GM18873 (cell line): ENCODE data around the gene ABHD18.
"Not testable (repeated sequence)": the region's sequence is repeated elsewhere in the genome, so short reads cannot be mapped to it uniquely, and the experiment has no call there.

Experiments
- ATAC-seq: cut with Tn5 transposase; IDR thresholded peaks from one replicate; pipeline ENCODE4 v1.9.1; 2021; ENCODE audit warnings: mild to moderate bottlenecking, moderate library complexity, moderate number of reproducible peaks; ENCODE audit not compliant: unreplicated experiment, low FRiP score

Gene ABHD18

DNA sequence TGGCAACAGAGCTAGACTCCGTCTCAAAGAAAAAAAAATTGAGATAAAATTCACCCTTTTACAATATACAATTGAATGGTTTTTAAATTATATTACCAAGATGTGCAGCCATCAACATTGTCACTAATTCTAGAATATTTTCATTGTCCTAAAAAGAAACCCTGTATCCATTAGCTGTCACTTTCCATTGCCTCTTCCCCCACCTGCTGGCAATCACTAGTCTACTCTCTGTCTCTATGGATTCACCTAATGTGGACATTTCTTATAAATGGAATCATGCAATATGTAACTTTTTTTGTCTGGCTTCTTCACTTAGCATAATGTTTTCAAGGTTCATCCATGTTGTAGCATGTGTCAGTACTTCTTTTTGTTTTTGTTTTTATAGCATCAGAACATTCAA is 20.8 kb downstream of the ABHD18 start:
- ATAC-seq = no peak

DNA sequence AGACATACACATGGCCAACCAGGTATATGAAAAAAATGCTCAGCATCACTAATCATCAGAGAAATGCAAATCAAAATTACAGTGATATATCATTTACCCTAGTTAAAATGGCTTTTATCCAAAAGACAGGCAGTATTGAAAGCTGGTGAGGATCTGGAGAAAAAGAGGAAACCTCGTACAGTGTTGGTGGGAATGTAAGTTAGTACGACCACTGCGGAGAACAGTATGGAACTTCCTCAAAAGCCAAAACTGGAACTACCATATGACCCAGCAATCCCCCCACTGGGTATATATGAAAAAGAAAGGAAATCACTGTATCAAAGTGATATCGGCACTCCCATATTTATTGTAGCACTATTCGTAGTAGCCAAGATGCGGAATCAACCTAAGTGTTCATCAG is 23.4 kb downstream of the ABHD18 start:
- ATAC-seq = no peak

DNA sequence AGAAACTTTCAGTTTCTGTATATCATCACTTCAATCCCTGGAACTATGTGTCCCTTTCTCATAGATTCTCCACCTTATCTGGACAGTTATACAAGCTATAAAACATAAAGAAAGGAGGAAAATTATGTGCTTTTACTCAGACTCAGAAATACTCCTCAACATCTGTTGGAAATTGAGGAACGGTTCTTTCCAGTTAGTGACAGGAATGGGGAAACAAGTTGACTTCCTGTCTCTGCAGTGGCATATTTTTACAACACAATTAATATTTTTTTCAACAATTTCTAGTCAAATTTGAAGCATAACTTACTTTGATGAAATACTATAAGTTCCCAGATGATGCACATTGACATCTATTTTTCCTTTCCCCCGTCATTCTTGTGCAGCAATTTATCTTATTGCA is 27.9 kb downstream of the ABHD18 start:
- ATAC-seq = no peak

- ATAC-seq = no peak
These were observed 30.6 kb downstream of the ABHD18 start for GRCh38 chr4:127995776-127996175.

- ATAC-seq = not testable (repeated sequence)
These were observed 31.3 kb downstream of the ABHD18 start for GRCh38 chr4:127996521-127996920.

GRCh38 chr4:127997534-127998388 is 32.6 kb downstream of the ABHD18 start:
- peak; percentile 99 for ATAC-seq

GRCh38 chr4:128006592-128006991 is 41.4 kb downstream of the ABHD18 start:
- no peak for ATAC-seq

GRCh38 chr4:128009428-128009827 is 44.2 kb downstream of the ABHD18 start:
- ATAC-seq = no peak

DNA sequence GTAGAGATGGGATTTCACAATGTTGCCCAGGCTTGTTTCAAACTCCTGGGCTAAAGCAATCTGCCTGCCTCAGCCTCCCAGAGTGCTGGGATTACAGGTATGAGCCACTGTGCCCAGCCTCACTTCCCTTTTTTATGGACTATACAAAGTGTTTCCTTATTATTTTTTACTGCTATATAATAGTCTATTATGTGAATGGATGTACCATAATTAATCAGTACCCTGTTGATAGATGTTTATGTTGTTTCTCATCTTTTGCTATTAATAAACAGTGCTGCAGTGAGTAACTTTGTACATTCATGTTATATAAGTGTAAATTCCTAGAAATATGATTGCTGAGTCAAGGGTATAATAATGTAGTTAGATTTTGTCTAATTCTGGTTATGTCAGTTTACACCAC is 60.1 kb downstream of the ABHD18 start:
- no peak for ATAC-seq

- ATAC-seq = no peak
These were observed 64.7 kb downstream of the ABHD18 start for GRCh38 chr4:128029907-128030306.

- no peak for ATAC-seq
These were observed 66.7 kb downstream of the ABHD18 start for GRCh38 chr4:128031756-128032384.

- ATAC-seq = no peak
These were observed 74.4 kb downstream of the ABHD18 start for GRCh38 chr4:128039568-128039967.

- not testable (repeated sequence) for ATAC-seq
These were observed 81.8 kb downstream of the ABHD18 start for GRCh38 chr4:128047019-128047418.

- not testable (repeated sequence) for ATAC-seq
These were observed 82.3 kb downstream of the ABHD18 start for GRCh38 chr4:128047514-128047913.

DNA sequence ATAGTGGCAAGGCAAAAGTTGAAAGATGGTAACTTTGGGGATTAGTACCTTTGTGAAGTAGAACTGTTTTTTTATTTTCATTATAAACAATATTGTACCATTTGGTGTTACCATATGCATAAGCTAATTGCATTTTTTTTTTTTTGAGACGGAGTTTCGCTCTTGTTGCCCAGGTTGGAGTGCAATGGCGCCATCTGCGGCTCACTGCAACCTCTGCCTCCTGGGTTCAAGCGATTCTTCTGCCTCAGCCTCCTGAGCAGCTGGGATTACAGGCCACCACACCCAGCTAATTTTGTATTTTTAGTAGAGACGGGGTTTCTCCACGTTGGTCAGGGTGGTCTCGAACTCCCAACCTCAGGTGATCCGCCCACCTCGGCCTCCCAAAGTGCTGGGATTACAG is 86.0 kb downstream of the ABHD18 start:
- not testable (repeated sequence) for ATAC-seq

- not testable (repeated sequence) for ATAC-seq
These were observed 89.7 kb downstream of the ABHD18 start for GRCh38 chr4:128054907-128055306.

DNA sequence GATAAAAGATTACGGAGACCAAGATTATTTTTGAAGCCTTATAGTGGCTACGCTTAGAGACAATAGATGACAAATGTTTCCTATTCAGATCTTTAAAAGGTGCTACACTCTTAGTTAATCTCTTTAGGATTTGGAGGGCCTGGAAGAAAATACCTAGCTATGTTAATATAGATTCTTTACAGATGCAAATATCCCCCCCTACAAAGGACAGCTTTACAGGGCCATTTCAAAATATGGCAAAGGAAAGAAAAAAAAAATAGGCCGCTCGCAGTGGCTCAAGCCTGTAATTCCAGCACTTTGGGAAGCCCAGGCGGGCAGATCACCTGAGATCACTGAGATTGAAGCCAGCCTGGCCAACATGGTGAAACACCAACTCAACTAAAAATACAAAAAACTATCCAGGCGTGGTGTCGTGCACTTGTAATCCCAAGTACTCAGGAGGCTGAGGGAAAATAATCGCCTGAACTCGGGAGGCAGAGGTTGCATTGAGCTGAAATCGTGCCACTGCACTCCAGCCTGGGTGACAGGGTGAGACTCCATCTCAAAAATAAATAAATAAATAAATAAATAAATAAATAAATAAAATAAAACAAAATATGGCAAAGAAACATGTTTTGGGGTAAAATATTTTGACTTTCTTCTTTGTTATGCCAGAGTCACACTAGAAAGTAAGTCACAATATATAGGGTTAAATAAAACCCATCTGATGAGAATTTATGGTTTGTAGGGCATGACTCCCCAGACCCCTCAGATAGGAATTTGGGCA is 90.4 kb downstream of the ABHD18 start:
- ATAC-seq = not testable (repeated sequence)

DNA sequence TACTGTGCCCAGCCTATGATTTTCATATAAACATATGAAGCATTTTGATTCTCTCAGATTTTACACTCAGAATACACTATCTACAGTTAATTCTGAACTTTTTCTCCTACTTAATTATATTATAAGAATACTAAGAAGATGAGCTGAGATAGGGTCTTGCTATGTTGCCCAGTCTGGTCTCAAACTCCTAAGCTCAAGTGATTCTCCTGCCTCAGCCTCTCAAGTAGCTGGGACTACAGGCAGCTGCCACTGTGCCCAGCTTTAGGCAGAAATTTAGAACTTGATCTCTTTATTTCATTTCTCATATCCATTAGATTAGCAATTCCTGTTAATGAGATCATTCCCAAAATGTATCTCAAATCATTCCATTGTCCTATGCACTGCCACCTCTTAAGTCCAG is 91.2 kb downstream of the ABHD18 start:
- no peak for ATAC-seq

DNA sequence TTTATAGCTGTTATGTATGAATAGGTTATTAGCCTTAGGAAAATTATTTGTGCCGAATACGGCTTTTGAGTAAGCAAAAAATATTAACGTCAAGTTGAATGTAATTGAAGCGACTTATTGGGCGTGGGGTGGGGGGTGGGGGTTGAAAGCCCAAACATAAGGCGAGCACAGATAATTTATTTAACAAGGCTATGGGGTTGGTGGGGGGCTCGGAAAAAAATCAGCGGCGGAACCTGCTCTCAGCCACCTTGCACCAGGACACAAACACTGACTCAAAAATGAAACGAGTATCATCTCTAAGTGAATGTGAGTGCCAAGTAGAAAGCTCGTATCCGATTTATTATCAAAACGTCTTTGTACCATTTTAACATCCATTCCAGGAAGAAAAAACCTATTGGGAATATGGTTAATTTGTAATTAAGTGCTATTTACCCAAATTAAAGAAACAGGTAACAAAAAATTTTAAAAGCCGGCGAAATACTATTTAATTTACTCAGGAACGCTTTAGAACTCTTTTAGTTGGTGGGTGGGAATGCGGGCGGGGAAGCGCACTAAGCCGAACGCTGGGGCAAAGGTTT is 95.0 kb downstream of the ABHD18 start:
- ATAC-seq = no peak

- ATAC-seq = peak; percentile 92
These were observed 95.7 kb downstream of the ABHD18 start, which contains the start of gene LARP1B for GRCh38 chr4:128060699-128061565. TSS of gene LARP1B (plus strand) at chr4:128061312. CDS start at chr4:128074952, 13,640 bp downstream.
